ENCODE measurements around the gene SRD5A3.

The SRD5A3 gene

DNA sequence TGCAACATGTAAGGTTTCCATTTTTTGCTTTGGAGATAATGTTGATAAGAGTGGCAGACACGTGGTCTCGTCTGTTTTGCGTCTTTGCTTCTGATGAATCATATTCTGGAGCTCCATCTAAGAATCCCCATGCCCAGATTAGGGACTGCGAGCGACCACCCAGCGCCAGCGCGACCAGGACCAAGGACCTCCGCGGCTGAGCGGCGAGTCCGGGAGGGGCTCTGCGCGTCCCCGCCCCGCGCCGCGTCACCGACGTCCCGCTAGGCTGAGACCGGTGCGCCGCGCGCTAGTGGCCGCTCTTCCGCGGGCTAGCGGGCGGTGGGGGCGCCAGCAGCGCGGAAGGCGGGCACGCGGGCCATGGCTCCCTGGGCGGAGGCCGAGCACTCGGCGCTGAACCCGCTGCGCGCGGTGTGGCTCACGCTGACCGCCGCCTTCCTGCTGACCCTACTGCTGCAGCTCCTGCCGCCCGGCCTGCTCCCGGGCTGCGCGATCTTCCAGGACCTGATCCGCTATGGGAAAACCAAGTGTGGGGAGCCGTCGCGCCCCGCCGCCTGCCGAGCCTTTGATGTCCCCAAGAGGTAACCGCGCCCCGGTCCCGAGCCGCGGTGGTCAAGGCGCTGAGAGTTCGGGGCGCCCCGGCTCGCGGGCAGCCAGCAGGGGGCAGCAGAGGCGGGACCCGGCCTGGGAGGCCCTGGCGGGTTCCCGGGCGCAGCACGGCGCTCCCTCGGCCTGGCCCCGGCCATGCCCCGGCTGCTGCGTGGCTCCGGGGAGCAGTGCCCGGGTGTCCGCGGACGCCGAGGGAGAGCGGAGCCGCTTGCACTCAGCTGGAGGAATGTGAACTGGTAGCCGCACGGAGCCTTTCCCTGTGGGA lies at the start of gene SRD5A3:
TSS of gene SRD5A3 (plus strand) at position 263 of the 871 bp plus-strand sequence. CDS start at position 358, 95 bp downstream.
- TF ChIP-seq JUND (IDR thresholded peaks at IDR 0.05; ENCODE audit: low read depth) = no peak
- in situ Hi-C loops (cut with HindIII; ENCODE audit: low pct_unique_long_range_greater_than_20kb, low sequenced_read_pairs) = no loop called here
- peak; percentile 67 to 83 for DNase-seq (ENCODE audit: low read depth in 1 of 2, low spot score in 1 of 2)

DNA sequence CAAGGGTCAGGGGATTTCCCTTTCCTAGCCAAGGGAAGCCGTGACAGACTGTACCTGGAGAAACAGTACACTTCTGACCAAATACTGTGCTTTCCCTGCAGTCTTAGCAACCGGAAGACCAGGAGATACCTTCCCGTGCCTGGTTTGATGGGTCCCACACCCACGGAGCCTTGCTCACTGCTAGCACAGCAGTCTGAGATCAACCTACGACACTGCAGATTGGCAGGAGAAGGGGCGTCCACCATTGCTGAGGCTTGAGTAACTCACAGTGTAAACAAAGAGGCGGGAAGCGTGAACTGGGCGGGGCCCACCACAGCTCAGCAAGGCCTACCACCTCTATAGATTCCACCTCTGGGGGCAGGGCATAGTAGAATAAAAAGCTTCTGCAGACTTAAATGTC lies 48.7 kb upstream of the SRD5A3 start:
- in situ Hi-C loops (cut with HindIII; ENCODE audit: low pct_unique_long_range_greater_than_20kb, low sequenced_read_pairs) = no loop called here
- DNase-seq (ENCODE audit: low read depth in 1 of 2, low spot score in 1 of 2) = peak in 1 of 2 experiments; percentile 6
- TF ChIP-seq JUND (IDR thresholded peaks at IDR 0.05; ENCODE audit: low read depth) = no peak

DNA sequence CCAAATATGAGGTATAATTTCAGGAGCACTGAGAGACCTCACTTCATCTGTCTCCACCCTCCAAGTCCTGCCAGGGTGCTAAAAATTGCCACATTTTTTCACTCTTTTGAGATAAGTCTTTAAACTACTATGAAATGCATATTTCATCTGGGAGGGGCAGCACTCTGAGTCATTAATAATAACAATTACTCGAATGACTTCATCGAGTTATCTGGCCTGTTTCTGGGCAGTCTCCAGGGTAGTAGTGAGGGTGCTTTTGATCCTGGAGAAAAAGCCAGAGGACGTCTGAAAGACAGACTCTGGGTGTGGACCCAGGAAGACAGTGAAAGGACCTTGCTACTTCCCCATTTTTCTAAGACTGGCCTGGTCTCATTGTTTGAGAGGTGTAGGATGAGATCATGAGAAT lies 42.3 kb upstream of the SRD5A3 start:
- in situ Hi-C loops (cut with HindIII; ENCODE audit: low pct_unique_long_range_greater_than_20kb, low sequenced_read_pairs) = no loop called here
- no peak for DNase-seq (ENCODE audit: low read depth in 1 of 2, low spot score in 1 of 2)
- no peak for TF ChIP-seq JUND (IDR thresholded peaks at IDR 0.05; ENCODE audit: low read depth)

DNA sequence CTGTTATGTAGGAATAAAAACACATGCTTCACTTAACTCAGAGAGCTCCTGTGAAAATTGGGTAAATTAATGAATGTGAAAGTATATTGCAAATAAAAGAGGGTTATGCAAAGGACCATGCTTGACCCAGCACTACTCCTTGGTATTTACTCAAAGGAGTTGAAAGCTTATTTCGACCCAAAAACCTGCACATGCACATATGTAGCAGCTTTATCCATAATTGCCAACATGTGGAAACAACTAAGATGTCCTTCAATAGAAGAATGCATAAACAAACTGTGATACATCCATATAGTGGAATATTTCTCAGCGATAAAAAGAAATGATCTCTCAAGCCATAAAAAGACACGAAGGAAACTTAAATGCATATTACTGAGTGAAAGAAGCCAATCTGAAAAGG lies 41.7 kb upstream of the SRD5A3 start:
- in situ Hi-C loops (cut with HindIII; ENCODE audit: low pct_unique_long_range_greater_than_20kb, low sequenced_read_pairs) = no loop called here
- TF ChIP-seq JUND (IDR thresholded peaks at IDR 0.05; ENCODE audit: low read depth) = no peak

DNA sequence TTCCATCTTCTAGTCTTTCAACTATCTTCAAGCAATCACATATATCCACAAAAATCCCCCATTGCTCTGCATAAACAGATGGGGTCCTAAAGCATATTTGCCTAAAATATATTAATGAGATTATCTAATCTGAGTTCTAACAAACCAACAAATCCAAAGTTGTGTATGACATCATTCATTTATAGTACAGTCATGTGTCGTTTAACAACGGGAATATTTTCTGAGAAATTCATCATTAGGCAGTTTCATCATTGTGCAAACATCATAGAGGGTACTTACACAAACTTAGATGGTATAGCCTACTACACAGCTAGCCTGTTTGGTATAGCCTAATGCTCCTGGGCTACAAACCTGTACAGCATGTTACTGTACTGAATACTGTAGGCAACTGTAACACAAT lies 38.0 kb upstream of the SRD5A3 start:
- in situ Hi-C loops (cut with HindIII; ENCODE audit: low pct_unique_long_range_greater_than_20kb, low sequenced_read_pairs) = no loop called here
- no peak for TF ChIP-seq JUND (IDR thresholded peaks at IDR 0.05; ENCODE audit: low read depth)

More for the DNA sequence above, 41.7 kb upstream of the SRD5A3 start:
- DNase-seq (ENCODE audit: low read depth in 1 of 2, low spot score in 1 of 2) = no peak

DNA sequence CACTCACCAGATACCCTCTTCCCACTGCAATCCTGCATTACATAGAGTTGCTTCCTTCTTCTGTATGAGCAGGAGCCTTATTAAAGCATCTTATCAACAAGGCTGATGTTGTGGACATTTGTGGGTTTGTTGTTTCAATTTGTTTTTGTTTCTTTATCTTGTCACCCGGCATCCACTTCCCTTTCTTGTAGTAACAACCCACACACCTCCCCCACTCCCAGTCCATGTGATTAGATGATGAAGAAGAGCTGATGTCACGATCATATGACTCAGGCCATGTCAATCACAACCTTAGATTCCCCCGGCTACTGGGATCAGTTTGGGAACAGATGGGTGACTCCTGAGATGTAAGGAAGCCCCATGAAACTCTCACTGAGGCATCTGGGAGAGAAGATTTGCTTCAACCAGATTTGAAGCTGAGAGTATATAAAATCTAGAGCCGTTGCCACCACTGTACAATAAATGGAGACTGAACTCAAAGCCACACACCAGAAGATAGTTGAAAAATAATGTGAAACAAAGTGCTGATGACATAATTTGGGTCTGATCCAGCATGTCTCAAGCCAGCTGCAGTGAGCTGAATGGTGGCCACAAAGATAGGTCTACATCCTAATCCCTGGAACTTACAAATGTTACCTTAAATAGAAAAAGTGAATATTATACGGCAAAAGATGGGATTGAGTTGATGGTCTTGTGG lies 34.1 kb upstream of the SRD5A3 start:
- in situ Hi-C loops (cut with HindIII; ENCODE audit: low pct_unique_long_range_greater_than_20kb, low sequenced_read_pairs) = no loop called here
- no peak for TF ChIP-seq JUND (IDR thresholded peaks at IDR 0.05; ENCODE audit: low read depth)

More for the DNA sequence above, 38.0 kb upstream of the SRD5A3 start:
- no peak for DNase-seq (ENCODE audit: low read depth in 1 of 2, low spot score in 1 of 2)

DNA sequence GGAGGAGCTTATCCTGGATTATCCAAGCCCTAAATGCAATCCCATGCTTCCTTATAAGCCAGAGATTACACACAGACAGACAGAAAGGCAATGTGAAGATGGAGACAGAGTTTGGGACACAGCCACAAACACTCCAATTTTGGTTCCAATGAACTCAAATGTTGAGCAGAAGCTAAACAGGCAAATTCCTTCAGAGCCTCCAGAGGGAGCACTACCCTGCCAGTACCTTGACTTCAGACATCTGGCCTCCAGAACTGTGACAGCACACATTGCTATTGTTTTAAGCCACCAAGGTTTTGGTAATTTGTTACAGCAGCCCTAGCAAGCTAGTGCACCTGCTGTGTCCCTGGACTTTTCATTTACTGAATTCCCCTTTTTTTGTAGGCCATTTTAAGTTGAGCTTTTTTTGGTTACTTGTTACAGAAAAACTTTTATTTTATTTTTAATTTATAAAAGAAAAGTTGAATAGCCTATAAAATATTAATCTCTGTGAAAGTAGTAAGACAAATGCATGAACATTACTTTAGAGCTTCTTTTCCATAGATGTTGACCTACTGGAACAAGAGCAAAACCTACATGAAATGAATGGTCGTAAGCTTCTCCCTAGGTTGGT lies 33.4 kb upstream of the SRD5A3 start:
- in situ Hi-C loops (cut with HindIII; ENCODE audit: low pct_unique_long_range_greater_than_20kb, low sequenced_read_pairs) = no loop called here
- no peak for TF ChIP-seq JUND (IDR thresholded peaks at IDR 0.05; ENCODE audit: low read depth)
- DNase-seq (ENCODE audit: low read depth in 1 of 2, low spot score in 1 of 2) = peak in 1 of 2 experiments; percentile 58

More for the DNA sequence above, 34.1 kb upstream of the SRD5A3 start:
- DNase-seq (ENCODE audit: low read depth in 1 of 2, low spot score in 1 of 2) = no peak

DNA sequence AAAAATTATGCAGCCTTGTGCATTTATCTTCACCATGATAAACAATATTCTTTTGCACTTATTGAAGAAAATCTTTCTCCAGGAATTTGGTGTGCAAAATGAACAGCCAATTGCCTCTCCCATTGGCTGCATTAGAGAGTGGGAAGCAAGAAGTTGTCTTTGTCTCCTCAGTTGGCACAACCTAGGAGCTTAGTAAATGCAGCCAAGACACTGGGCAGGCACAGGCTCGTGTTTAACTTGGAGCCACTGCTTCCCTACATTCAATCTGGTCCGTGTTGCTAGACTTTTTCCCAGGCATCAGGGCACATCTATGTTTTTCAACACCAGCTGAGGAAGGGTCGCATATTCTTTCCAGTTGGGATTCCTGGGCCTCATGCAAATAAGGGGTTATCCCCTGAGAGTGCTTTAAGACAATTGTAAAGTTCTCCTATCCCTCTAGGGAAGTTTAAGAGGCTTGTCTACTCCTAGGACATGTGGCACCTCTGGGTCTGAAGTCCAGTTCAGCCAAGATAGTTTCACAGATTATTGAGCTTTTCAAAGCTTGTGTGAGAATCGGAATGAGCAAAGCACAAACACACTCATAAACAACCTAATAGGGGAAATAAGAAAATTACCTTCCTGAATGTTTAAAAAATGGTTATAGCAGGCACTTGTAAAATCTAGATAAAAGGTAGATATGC lies 31.8 kb upstream of the SRD5A3 start:
- no peak for TF ChIP-seq JUND (IDR thresholded peaks at IDR 0.05; ENCODE audit: low read depth)
- DNase-seq (ENCODE audit: low read depth in 1 of 2, low spot score in 1 of 2) = no peak
- in situ Hi-C loops (cut with HindIII; ENCODE audit: low pct_unique_long_range_greater_than_20kb, low sequenced_read_pairs) = no loop called here

DNA sequence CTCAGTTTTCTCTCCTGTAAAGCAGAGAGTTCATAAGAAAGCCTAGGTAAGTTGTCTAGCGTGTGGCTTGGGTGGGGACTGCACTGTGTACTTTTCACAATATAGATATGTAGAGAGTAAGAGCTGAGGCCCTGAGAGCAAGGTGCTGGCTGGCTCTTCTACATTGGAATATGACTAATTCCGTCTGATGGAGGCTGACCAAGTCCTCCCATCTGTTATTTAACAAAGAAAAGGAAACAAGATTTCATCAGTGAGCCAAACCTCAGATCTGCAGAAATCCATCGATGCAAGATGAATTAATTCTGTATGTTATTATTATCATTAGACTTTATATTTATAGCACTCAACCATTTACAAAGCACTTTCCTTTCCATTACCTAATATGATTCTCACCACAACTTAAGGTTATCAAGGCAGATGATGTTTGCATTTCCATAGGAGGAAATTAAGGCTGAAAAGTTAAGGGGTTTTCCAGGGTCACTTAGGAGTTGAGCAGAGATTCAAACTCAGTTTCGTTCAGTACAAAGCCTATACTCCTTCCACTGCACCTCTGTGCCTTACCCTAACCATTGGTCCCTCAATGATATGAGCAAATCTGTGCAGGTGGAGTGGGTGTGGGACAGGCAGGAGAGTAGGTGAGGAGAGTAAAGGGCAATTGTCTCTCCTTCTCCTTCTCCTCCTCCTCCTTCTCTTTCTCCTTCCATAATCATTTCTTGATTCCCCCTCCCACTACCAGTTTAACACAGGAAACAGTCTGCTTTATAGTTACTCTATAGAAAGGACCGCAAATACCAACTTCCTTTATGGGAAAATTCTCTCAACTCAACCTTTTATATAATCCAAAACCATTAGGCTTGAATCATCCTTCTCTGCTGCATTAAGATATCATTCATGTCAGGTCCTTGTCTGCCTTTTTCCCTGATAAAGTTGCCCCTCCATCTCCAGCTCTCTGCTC lies 27.6 kb upstream of the SRD5A3 start:
- no peak for DNase-seq (ENCODE audit: low read depth in 1 of 2, low spot score in 1 of 2)
- no peak for TF ChIP-seq JUND (IDR thresholded peaks at IDR 0.05; ENCODE audit: low read depth)
- in situ Hi-C loops (cut with HindIII; ENCODE audit: low pct_unique_long_range_greater_than_20kb, low sequenced_read_pairs) = no loop called here

DNA sequence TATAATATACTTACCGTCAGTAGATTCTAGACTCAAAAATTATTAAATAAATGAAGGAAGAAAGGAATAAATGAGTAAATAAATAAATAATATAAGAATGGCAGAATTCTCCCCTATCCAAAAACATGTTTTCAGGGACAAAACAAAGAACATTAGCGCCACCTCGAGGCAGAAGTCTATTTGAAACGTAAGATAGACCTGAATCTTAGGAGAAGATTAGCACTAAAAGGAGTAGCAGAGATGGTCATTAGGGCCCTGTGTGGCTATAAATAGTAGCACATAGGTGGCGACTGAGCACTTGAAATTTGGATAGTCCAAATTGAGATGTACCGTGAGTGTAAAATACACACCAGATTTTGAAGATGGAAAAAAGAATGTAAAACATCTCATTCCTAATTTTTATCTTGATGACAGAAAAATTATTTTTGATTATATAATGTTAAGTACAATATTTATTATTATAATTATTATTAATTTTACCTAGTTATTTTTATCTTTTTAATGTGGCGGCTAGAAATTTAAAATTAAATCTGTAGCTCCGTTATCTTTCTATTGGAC lies 24.3 kb upstream of the SRD5A3 start:
- in situ Hi-C loops (cut with HindIII; ENCODE audit: low pct_unique_long_range_greater_than_20kb, low sequenced_read_pairs) = no loop called here
- DNase-seq (ENCODE audit: low read depth in 1 of 2, low spot score in 1 of 2) = peak in 1 of 2 experiments; percentile 81
- TF ChIP-seq JUND (IDR thresholded peaks at IDR 0.05; ENCODE audit: low read depth) = no peak

DNA sequence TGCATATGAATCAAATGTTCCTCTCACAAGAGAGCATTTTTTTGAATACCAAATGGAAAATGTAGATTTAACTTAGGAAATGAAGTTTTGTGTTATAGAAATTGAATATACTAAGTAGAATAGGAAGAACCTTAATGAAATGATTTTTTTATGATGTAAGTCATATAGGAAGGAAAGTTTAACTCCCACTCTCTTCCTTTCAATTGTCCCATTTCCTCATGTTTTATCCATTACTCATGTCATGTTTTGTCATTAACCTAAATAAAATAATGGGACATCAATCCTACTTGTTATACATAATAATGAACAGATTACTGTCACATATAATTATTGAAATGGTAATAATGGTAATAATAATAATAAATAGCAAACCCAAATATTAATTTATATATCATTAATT lies 22.7 kb upstream of the SRD5A3 start:
- TF ChIP-seq JUND (IDR thresholded peaks at IDR 0.05; ENCODE audit: low read depth) = no peak
- no peak for DNase-seq (ENCODE audit: low read depth in 1 of 2, low spot score in 1 of 2)
- in situ Hi-C loops (cut with HindIII; ENCODE audit: low pct_unique_long_range_greater_than_20kb, low sequenced_read_pairs) = no loop called here

All from T47D (cell line).